Fibroblast of the conjunctiva (primary cell): ENCODE measurements around the gene CYSTM1.
A peak's percentile ranks its signal among the peaks of the same experiment; 100 is the strongest.

Source experiments
- DNase-seq: peaks from one replicate; pipeline ENCODE4 v3.0.0-alpha.2; 2010; ENCODE audit warnings: low read depth

Gene CYSTM1

DNA sequence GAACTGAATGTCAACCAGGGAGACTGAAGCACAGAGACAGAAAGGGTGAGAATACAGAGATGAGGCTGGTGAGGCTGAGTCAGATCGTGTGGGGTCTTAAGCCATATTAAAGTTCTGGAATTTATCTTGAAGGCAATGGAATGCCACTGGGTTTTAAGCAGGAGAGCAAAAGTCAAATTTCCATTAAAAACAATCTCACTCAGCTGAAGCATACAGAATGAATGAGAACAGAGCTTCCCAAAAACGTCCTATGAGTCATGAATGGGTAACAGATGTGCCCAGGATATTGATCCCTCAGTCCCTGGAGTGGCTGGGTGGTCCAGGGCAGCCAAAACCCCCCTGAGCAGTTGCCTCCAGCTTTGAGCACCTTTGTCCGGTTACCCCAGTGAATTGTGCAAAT, 83.0 kb downstream of the CYSTM1 start:
- DNase-seq = no peak

DNA sequence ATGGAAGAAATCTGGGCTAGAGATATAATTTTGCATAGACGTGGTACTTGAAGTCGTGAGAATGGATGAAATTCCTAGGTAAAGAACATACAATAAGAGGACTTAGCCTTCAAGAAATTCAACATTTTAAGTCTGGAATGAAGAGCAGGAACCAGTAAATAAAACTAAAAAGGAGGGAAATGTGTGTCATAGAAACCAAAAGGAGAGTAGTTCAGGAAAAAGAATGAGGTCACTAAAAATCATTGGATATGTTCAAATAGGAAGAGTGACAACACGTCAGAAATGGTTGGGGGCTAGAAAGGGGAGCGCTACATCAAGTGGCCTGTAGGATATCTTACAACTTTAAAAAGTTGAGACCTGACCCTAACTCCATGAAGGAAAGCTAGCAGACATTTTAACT, 83.9 kb downstream of the CYSTM1 start:
- no peak for DNase-seq

- no peak for DNase-seq
Measured at GRCh38 chr5:140259500-140259899, 84.5 kb downstream of the CYSTM1 start.

DNA sequence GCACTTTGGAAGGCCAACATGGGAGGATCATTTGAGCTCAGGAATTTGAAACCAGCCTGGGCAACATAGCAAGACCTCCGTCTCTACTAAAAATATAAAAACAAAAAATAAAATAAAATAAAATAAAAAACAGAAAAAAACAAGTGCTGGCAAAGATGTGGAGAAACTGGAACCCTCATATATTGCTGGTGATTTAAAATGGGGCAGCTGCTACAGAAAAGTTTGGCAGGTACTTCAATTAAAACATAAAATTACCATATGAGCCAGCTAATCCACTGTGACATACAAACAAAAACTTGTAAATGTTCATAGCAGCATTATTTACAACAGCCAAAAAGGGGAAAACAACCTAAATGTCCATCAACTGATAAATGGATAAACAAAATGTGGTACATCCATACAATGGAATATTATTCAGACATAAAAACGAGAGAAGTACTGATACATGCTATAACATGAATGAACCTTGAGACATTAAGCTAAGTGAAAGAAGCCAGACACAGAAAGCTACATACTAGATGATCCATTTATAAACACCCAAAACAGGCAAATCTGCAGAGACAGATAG, 85.2 kb downstream of the CYSTM1 start:
- no peak for DNase-seq

- DNase-seq = peak; percentile 59
Measured at GRCh38 chr5:140261403-140262171, 86.6 kb downstream of the CYSTM1 start.

DNA sequence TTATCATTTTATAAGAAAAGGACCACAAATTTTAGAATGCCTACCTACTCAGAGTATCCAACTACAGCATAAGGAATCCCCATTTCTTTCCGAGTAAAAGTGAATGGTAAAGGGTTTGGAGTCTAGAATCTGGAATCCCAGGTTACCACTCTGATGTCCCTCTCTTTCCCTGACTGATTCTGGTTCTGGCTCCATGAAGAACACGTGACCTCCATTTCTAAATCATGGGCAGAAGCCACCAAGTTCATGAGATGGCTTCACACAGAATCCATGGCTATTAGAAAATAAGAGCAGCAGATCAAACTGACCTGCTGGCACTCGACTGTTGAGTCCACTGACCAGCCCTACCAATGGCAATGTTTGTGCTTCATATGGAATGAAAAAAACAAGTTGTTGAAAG, 87.2 kb downstream of the CYSTM1 start:
- DNase-seq = no peak

DNA sequence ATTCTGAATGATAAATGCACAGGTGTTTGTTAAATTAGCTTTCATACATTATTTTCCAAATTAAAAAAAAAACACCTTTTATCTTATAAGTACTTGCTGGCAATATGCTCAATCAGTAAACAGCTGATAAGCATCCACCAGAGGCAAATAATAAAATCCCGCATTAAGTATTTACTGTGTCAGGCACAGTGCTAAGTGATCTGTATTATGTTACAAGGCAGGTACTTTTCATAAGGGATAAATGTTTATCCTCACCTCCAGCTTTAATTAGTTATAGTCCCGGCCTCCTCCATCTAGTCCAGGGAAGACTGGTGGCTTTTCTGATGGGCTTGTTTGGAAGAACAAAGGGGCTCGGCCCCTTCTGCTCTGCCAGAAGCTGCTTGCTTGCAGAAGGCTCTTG, 87.9 kb downstream of the CYSTM1 start:
- DNase-seq = no peak

- DNase-seq = no peak
Measured at GRCh38 chr5:140265845-140266244, 90.9 kb downstream of the CYSTM1 start.

DNA sequence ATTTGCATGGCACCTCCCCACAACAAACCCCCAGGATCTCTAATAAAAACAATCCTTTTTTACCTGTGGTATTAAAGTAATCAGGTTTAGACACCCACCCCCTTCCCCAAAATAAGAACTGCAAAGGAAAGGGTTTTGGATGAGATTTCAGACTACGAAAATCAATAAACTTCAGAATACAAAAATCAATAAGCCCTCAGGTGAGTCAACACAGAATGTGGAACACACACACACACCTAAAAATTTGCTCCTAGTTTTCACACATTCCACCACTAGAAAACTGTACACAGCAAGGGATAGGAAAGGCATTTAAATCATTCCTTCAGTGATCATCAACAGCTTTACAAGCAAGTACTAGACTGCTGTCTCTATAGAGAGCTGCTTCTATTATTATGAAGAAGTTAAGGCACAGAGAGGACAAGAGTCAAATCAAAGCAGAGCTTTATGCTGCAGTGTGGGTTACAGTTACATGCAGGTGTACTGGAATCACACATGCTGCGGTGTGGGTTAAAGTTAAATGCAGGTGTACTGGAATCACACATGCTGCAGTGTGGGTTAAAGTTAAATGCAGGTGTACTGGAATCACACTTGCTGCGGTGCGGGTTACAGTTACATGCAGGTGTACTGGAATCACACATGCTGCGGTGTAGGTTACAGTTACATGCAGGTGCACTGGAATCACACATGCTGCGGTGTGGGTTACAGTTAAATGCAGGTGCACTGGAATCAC, 91.6 kb downstream of the CYSTM1 start:
- no peak for DNase-seq

- DNase-seq = no peak
Measured at GRCh38 chr5:140267201-140267540, 92.2 kb downstream of the CYSTM1 start.

- DNase-seq = no peak
Measured at GRCh38 chr5:140267559-140268018, 92.6 kb downstream of the CYSTM1 start.

DNA sequence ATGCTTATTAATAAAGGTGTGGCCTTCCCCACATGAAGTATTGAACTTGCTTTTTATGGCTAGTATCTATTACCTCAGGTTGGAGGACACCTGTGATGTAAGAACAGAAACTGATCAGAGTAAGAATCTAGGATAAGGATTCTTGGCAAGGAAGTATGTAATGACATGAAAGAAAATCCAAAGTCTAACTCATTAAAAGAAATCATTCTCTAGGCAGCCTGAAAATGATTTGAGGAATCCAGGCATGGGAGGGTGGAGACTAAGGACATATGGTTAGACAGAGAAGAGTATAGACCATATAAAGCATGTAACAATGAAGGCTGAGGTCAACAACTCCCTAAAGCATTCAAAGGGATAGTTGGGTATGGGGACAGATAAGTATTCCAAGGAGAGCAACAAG, 95.0 kb downstream of the CYSTM1 start:
- DNase-seq = no peak

DNA sequence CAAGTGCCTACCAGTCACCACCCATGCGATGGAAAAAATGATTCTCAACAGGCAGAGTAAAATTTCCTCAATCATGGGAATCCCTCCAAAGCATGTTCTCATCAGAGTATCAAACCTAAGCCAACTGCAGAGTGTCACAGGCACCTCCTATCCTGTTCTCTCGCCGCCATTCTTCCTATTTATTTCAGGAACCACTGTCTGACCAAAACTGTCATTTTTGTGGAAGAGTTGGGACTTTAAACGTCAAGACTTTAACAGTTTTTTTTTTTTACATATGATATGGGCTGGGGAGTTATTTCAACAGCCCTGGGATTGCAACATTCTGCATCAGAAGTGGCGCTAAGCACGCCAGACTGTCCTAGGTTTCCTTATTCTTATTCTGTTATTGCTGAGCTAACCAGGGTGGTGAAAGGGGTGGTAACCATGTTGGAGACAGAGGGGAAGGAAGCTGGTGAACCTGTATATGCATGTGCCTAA, 98.5 kb downstream of the CYSTM1 start:
- no peak for DNase-seq

DNA sequence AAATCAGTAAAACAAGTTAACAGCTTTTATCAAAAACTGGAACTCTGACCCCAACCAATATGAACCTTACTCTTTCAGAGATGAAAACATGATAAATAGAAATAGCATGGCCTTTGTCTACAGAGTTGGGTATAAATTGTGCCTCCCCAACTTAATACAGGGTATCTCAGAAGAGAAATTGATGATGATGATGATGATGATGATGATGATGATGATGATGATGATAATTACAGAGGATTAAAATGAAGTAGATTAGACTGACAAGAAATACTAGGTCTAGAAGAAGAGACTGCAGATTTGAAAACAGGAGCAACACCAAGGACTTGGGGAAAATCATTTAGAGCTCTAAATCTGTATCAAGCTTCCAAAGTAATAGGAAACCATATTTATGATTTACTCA, 100.8 kb downstream of the CYSTM1 start:
- DNase-seq = no peak

DNA sequence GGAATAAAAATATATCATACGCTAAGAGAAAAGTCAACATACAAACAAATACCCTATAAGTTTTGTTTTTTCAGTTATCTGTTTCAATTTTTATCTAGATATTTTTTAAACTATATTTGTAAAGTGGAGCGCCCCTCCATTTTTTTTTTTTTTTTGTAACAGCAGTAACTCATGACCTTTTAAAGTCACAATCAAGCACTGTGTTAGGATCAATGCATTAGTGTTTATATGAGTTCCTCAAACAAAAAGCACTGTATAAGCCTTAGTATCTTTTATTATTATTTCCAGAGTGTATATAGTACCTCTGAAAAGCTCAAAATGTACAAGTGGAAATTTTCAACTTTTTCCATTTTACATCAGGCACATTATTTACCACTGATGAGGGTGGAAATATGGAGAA, 107.3 kb downstream of the CYSTM1 start:
- no peak for DNase-seq

GRCh38 chr5:140284013-140284412, 109.0 kb downstream of the CYSTM1 start:
- no peak for DNase-seq

DNA sequence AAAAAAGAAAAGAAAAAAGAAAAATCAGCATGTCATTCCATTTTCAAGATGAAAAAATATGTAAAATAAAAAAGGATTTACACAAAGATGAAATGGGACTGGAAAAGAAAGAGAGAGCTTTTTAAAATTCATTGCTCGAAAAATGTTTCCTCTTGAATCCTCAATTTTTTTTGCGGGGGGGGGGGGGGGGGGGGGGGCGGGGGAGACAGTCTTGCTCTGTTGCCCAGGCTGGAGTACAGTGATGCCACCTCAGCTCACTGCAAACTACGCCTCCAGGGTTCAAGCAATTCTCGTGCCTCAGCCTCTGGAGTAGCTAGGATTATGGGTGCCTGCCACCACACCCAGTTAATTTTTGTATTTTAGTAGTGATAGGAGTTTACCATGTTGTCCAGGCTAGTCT, 111.4 kb downstream of the CYSTM1 start:
- no peak for DNase-seq

- no peak for DNase-seq
Measured at GRCh38 chr5:140287801-140288521, 113.0 kb downstream of the CYSTM1 start.

- no peak for DNase-seq
Measured at GRCh38 chr5:140292212-140293036, 117.4 kb downstream of the CYSTM1 start.
